ENCODE results near the gene PCBP3. TPM values are rescaled to one million over a fixed set of nuclear protein-coding genes. Genes with fewer than 3 reads are reported as not detected.

Gene PCBP3
- total and polyA plus RNA-seq, 2 of the 8 experiments (the other 6 are each of a cell fraction or from before 2014, with no cell fraction given), result 3.5 to 6.3 TPM

- Histone ChIP-seq H4K91ac (replicated peaks; ENCODE audit: insufficient read length, low read length) (no peak overlapping the region), H3K4me1 (replicated peaks in 1 of 4; ENCODE audit: control insufficient read depth in 3 of 4, insufficient read depth in 4 of 4, low read length in 3 of 4) (no peaks in the 10 kb centered on the region), H2BK5ac (ENCODE audit: low read depth, low read length) (no peak overlapping the region), H3K14ac (ENCODE audit: insufficient read length) (no peak overlapping the region), H3K4me2 (ENCODE audit: insufficient read depth in 1 of 2, low read depth in 2 of 2, low read length in 2 of 2) (no peak overlapping the region), H3K36me3 (ENCODE audit: control insufficient read depth in 2 of 4, insufficient read depth in 4 of 4, low read length in 3 of 4) (no peaks in the 10 kb centered on the region), H2BK12ac (ENCODE audit: low read depth, low read length) (no peak overlapping the region), H2BK15ac (ENCODE audit: low read length) (no peak overlapping the region), H4K8ac (ENCODE audit: extremely low read depth, insufficient read depth, low read length) (no peak overlapping the region), H4K20me1 (replicated peaks in 1 of 2; ENCODE audit: control insufficient read depth in 1 of 2, insufficient read depth in 2 of 2, low read length in 2 of 2) (no peaks in the 10 kb centered on the region), H3K4me3 (ENCODE audit: extremely low read depth in 1 of 4, insufficient read depth in 2 of 4, low read depth in 3 of 4, low read length in 4 of 4) (no peak overlapping the region), H3K56ac (replicated peaks; ENCODE audit: insufficient read length, low read depth, low read length) (no peak overlapping the region), H3K79me2 (ENCODE audit: control insufficient read depth in 1 of 2, insufficient read depth in 2 of 2, low read length in 2 of 2) (no peaks in the 10 kb centered on the region), H3K23ac (ENCODE audit: insufficient read length) (no peak overlapping the region), H3K23me2 (ENCODE audit: low read depth, low read length) (peaks cover under 1% of the 10 kb centered on the region; the same call in 1 of the 2 replicates), H2AK5ac (ENCODE audit: low read depth, low read length) (no peak overlapping the region), H3K9me3 (ENCODE audit: insufficient read depth in 2 of 2, low read depth in 1 of 2, low read length in 1 of 2) (no peaks in the 10 kb centered on the region), H2AFZ (ENCODE audit: low read length) (no peak overlapping the region), H3K27ac (ENCODE audit: low read depth, low read length) (no peak overlapping the region), H3K18ac (ENCODE audit: extremely low read depth, low read length) (no peak overlapping the region), H2BK20ac (ENCODE audit: low read length) (no peak overlapping the region), H3K9ac (replicated peaks in 1 of 4; ENCODE audit: extremely low read depth in 1 of 4, low read depth in 3 of 4, low read length in 3 of 4) (no peak overlapping the region), H2BK120ac (replicated peaks; ENCODE audit: low read depth, low read length) (no peak overlapping the region), H4K5ac (ENCODE audit: insufficient read length, low read depth, low read length) (no peak overlapping the region), H3K79me1 (ENCODE audit: low read depth, low read length) (no peaks in the 10 kb centered on the region), H3K4ac (replicated peaks; ENCODE audit: insufficient read length, low read depth, low read length) (no peak overlapping the region), H3K27me3 (replicated peaks in 1 of 4; ENCODE audit: control insufficient read depth in 3 of 4, extremely low read depth in 1 of 4, insufficient read depth in 3 of 4, low read length in 3 of 4) (no peaks in the 10 kb centered on the region)
- WGBS, 2 experiments (ENCODE audit: extremely low coverage in 1 of 2, insufficient coverage in 1 of 2, insufficient read length in 1 of 2, insufficient replicate concordance in 2 of 2, low coverage in 1 of 2, low lambda C conversion rate in 2 of 2, missing lambda C conversion rate in 1 of 2), result 76% methylated on average over 1 of the region's 1 CpG; no CpG with 5 or more reads in 1 of the 2 experiments
- POLR2A ChIA-PET (ENCODE audit: partially characterized antibody), result no interaction called here
- CTCF ChIA-PET (ENCODE audit: partially characterized antibody), result no interaction called here
- DNase-seq (ENCODE audit: low read depth in 1 of 2, low spot score in 2 of 2), result no peak
- no peak for FAIRE-seq
- TF ChIP-seq SRF (IDR thresholded peaks at IDR 0.05; ENCODE audit: low read depth, low read length) (no peak), E2F6 (IDR thresholded peaks at IDR 0.05) (no peak), JUND (IDR thresholded peaks at IDR 0.05; ENCODE audit: low read length) (no peak), EGR1 (IDR thresholded peaks at IDR 0.05; ENCODE audit: borderline replicate concordance, low read depth, low read length) (no peak), JUN (IDR thresholded peaks at IDR 0.05; ENCODE audit: low read depth, low read length) (no peak), MAFK (IDR thresholded peaks at IDR 0.05; ENCODE audit: low read depth, low read length) (no peak; the same call in 1 of the 2 replicates)
Measured at GRCh38 chr21:45680215-45680614, 36.7 kb downstream of the PCBP3 start.
